Measurements from ENCODE around the gene SYNE1. TPM values are rescaled to one million over a fixed set of nuclear protein-coding genes. Genes with fewer than 3 reads are reported as not detected.

SYNE1 gene
- total and polyA plus RNA-seq, 2 of the 8 experiments (the other 6 are each of a cell fraction or from before 2014, with no cell fraction given): 2.8 to 5.5 TPM

DNA sequence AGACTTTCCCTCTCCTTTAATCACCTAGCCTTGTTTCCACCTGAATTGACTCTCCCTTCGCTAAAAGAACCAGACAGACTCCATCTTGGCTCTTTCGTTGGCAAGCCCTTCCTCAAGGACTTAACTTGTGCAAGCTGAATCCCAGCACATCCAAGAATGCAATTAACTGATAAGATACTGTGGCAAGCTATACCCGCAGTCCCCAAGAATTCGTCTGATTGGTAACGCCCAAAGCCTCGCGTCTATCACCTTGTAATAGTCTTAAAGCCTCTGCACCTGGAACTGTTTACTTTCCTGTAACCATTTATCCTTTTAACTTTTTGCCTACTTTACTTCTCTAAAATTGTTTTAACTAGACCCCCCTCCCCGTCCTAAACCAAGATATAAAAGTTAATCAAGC is 45.0 kb upstream of the SYNE1 start (continued):
- TF ChIP-seq TBP (IDR thresholded peaks at IDR 0.05; ENCODE audit: low read depth, low read length): no peak
- TF ChIP-seq SRF (IDR thresholded peaks at IDR 0.05; ENCODE audit: low read depth, low read length): no peak
- TF ChIP-seq JUN (IDR thresholded peaks at IDR 0.05; ENCODE audit: low read depth, low read length): no peak
- no peak for TF ChIP-seq GTF2F1 (IDR thresholded peaks at IDR 0.05; ENCODE audit: borderline replicate concordance, low read depth, low read length)
- no peak for TF ChIP-seq SIX5 (IDR thresholded peaks at IDR 0.05; ENCODE audit: low read depth, low read length)
- TF ChIP-seq EGR1 (IDR thresholded peaks at IDR 0.05; ENCODE audit: borderline replicate concordance, low read depth, low read length): no peak
- TF ChIP-seq KDM5A (IDR thresholded peaks at IDR 0.05; ENCODE audit: low read length): no peak

Measured in H1 (cell line).